Tibial artery (tissue), 4 donors: ENCODE results near the gene BPIFB4.
A peak's percentile ranks its signal among the peaks of the same experiment; 100 is the strongest.
"Not testable (repeated sequence)": the region's sequence is repeated elsewhere in the genome, so short reads cannot be mapped to it uniquely, and the experiment has no call there.

Source experiments
- DNase-seq, 2 donors: peaks; one replicate each; pipeline ENCODE4 v3.0.0-alpha.2; 2019
- H3K27ac ChIP-seq, 2 donors: fragments of 200-600 bp; sonication (generic) in 1 of 2; 1 replicate in 1 of 2; 2 replicates in 1 of 2; pipeline ENCODE4 v1.5.1; 2018 to 2019; ENCODE audit warnings: mild to moderate bottlenecking in 1 of 2
- H3K27me3 ChIP-seq, 2 donors: fragments of 200-600 bp; sonication (generic) in 1 of 2; one replicate each; pipeline versions ENCODE4 v1.5.1 to v1.6.0; 2016 to 2019
- H3K36me3 ChIP-seq, 3 donors: fragments of 200-600 bp; sonication (generic) in 2 of 3; one replicate each; pipeline ENCODE4 v1.5.1; 2016 to 2019; ENCODE audit warnings: mild to moderate bottlenecking in 2 of 3
- H3K4me1 ChIP-seq, 4 donors: fragments of 200-600 bp; sonication (generic) in 2 of 4; 1 replicate in 3 of 4; 2 replicates in 1 of 4; pipeline ENCODE4 v1.5.1; 2016 to 2019
- H3K4me3 ChIP-seq, 2 donors: fragments of 200-600 bp; sonication (generic) in 1 of 2; 1 replicate in 1 of 2; 2 replicates in 1 of 2; pipeline ENCODE4 v1.5.1; 2018 to 2019; ENCODE audit warnings: mild to moderate bottlenecking in 2 of 2
- H3K9me3 ChIP-seq, 3 donors: fragments of 200-600 bp; sonication (generic) in 1 of 3; one replicate each; pipeline ENCODE4 v1.5.1; 2016 to 2019
- CTCF ChIP-seq, 2 experiments: fragments of 200-600 bp in 1 of 2; fragments of 450-650 bp in 1 of 2; IDR thresholded peaks; one replicate each; pipeline ENCODE4 v1.5.1; 2017 to 2019; ENCODE audit warnings: antibody characterized with exemption in 2 of 2, mild to moderate bottlenecking in 1 of 2, moderate library complexity in 1 of 2
- intact Hi-C: fragments of 100-400 bp; cut with DNase I; formaldehyde crosslinking; loops from one replicate; pipeline ENCODE4 v1.15.0; 2023; ENCODE audit warnings: low total_unique reads

The BPIFB4 gene

GRCh38 chr20:33095249-33095648 is 15.8 kb downstream of the BPIFB4 start:
- TF ChIP-seq CTCF (IDR thresholded peaks at IDR 0.05): no peak
- intact Hi-C loops: no loop called here
- H3K4me3 ChIP-seq: no peak overlapping the region
- H3K27me3 ChIP-seq: peaks cover 0 to 18% of the 10 kb centered on the region in 2 donors
- no peaks in the 10 kb centered on the region for H3K36me3 ChIP-seq
- no peak for DNase-seq
- no peak overlapping the region for H3K27ac ChIP-seq
- H3K9me3 ChIP-seq: no peaks in the 10 kb centered on the region
- H3K4me1 ChIP-seq: no peaks in the 10 kb centered on the region

DNA sequence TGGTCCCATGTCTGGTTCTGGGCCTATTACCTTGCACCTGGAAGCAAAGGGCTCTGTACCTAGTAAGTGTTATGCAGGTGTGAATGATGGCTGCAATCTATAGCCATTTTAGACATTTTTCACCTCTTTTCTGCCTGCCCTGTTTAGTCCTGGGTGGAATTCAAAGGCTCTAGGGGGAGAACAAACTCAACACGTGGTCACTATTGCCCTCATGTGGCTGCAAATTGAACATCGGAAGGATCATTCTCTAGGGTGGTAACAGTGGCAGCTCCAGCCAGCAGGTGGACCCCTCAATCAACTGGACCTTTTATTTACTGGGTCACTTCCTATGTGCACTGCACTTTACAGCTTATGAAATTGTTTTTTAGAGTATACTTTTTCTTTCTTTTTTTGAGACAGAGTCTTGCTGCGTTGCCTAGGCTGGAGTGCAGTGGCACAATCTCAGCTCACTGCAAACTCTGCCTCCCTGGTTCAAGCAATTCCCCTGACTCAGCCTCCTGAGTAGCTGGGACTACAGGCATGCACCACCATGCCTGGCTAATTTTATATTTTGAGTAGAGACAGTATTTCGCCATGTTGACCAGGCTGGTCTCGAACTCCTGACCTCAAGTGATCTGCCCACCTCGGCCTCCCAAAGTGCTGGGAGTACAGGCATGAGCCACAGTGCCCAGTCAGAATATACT is 16.6 kb downstream of the BPIFB4 start:
- not testable (repeated sequence) for DNase-seq

DNA sequence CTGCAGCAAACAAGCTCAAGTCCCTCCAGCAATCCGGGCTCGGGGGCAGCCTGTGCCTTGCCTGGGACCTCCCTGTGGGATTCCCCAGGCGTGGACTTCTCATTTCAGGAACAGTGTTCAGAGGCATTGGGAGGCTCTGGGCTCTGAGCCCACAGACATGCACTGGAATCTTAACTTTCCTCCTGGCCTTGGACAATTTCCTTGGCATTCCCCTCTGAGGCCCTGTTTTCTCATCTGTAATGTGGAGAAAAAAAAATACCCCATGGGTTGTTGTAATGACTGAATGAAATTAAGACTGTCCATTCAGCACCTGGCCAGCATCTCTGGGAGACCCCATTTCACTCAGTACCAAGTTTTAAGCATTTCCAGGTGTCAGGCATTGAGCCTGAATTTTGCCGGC is 17.6 kb downstream of the BPIFB4 start:
- H3K4me1 ChIP-seq: no peaks in the 10 kb centered on the region
- H3K4me3 ChIP-seq: no peak overlapping the region
- peaks cover 0 to 11% of the 10 kb centered on the region in 2 donors for H3K27me3 ChIP-seq
- no peak for TF ChIP-seq CTCF (IDR thresholded peaks at IDR 0.05)
- no peaks in the 10 kb centered on the region for H3K9me3 ChIP-seq
- no peaks in the 10 kb centered on the region for H3K36me3 ChIP-seq
- intact Hi-C loops: no loop called here
- no peak for DNase-seq
- H3K27ac ChIP-seq: no peak overlapping the region

More for the DNA sequence above, 16.6 kb downstream of the BPIFB4 start:
- H3K27ac ChIP-seq, H3K4me3 ChIP-seq, H3K9me3 ChIP-seq, intact Hi-C loops, H3K4me1 ChIP-seq, H3K36me3 ChIP-seq: not testable (repeated sequence)
- peak in 1 of 2 experiments; percentile 14 for TF ChIP-seq CTCF (IDR thresholded peaks at IDR 0.05)
- peaks cover 0 to 18% of the 10 kb centered on the region in 2 donors for H3K27me3 ChIP-seq

GRCh38 chr20:33099843-33100538 is 20.5 kb downstream of the BPIFB4 start:
- Histone ChIP-seq H3K27me3 (peaks cover 0 to 37% of the 10 kb centered on the region in 2 donors), H3K4me3 (no peak overlapping the region), H3K36me3 (no peaks in the 10 kb centered on the region), H3K27ac (no peak overlapping the region), H3K9me3 (no peaks in the 10 kb centered on the region), H3K4me1 (no peaks in the 10 kb centered on the region)
- intact Hi-C loops: no loop called here
- TF ChIP-seq CTCF (IDR thresholded peaks at IDR 0.05): no peak
- DNase-seq: no peak

DNA sequence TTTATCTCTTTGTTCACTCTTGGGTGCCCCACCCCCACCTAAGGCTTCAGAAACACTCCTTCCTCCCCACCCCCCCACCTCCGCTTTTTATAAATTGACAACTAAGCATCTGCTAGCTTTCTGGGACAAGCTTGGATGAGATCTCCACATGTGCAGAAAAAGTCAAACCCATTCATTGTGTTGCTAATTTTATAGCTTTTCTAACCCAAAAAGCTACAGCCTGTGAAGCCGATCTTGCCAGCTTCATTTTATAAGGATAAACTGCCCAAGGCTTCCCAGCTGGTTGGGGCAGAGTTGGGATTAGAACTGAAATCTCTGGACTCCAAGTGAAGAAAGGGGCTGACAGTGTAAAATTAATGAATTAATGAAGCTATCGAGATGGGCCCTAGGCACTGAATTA is 24.1 kb downstream of the BPIFB4 start:
- Histone ChIP-seq H3K4me1 (no peaks in the 10 kb centered on the region), H3K9me3 (no peaks in the 10 kb centered on the region), H3K4me3 (no peak overlapping the region), H3K36me3 (no peaks in the 10 kb centered on the region), H3K27me3 (peaks cover 0 to 32% of the 10 kb centered on the region in 2 donors), H3K27ac (no peak overlapping the region)
- intact Hi-C loops: no loop called here
- no peak for TF ChIP-seq CTCF (IDR thresholded peaks at IDR 0.05)
- no peak for DNase-seq
